HepG2 (cell line): ENCODE results near the gene CCDC177. TPM values are rescaled to one million over a fixed set of nuclear protein-coding genes. Genes with fewer than 3 reads are reported as not detected.

Source experiments
- ATAC-seq: fragments of 200-7000 bp; cut with Tn5 transposase; 3 replicates; pipeline ENCODE4 v1.9.1; 2020; ENCODE audit warnings: mild to moderate bottlenecking, moderate library complexity
- BruUV-seq: library from RNA; stranded (reverse); fragments of 400-500 nt; replicated peaks from 2 replicates; lab custom pipeline; 2021; lab: Mats Ljungman, UMichigan
- CTCF ChIA-PET: fragments of 300-600 bp; formaldehyde crosslinking; extraction: SDS; loops from one replicate; lab custom pipeline; 2021; ENCODE audit warnings: low total read pairs, inconsistent platforms, low intra/inter-chr PET ratio; lab: Yijun Ruan, JAX
- POLR2A ChIA-PET: fragments of 350-600 bp; sonication (Branson Sonifier 250); formaldehyde crosslinking; loops from one replicate; lab custom pipeline; 2020; ENCODE audit warnings: antibody characterized with exemption, inconsistent platforms; lab: Yijun Ruan, JAX
- DNase-seq: peaks from one replicate; pipeline ENCODE4 v3.0.0-alpha.2; 2015; ENCODE audit warnings: low spot score
- FAIRE-seq: peaks from 3 replicates; lab custom pipeline; 2011; peaks lifted over from hg19 to GRCh38; lab: Jason Lieb, UNC
- H2AFZ ChIP-seq: one replicate; pipeline ENCODE4 v1.6.1; 2011; ENCODE audit warnings: low read length, inconsistent platforms
- H3K27ac ChIP-seq: fragments of 300-600 bp; 3 replicates; pipeline ENCODE4 v1.8.0; 2011; ENCODE audit warnings: mixed run types, mild to moderate bottlenecking, mixed read lengths, low read length, inconsistent platforms; ENCODE audit not compliant: insufficient read depth; ENCODE audit errors: extremely low read length
- H3K27me3 ChIP-seq, 2 experiments: fragments of 200-600 bp in 1 of 2; 2 replicates in 1 of 2; 3 replicates in 1 of 2; pipeline versions ENCODE4 v1.6.0 to v1.8.0; 2011; ENCODE audit warnings: low read length in 2 of 2, mild to moderate bottlenecking in 2 of 2, moderate library complexity in 2 of 2, inconsistent platforms in 1 of 2; ENCODE audit not compliant: insufficient read depth in 2 of 2, control insufficient read depth in 1 of 2
- H3K36me3 ChIP-seq, 2 experiments: fragments of 200-600 bp in 1 of 2; replicated peaks in 1 of 2; 2 replicates in 1 of 2; 3 replicates in 1 of 2; pipeline versions ENCODE4 v1.5.1 to v1.8.0; 2011; ENCODE audit warnings: low read length in 2 of 2, inconsistent platforms in 1 of 2; ENCODE audit not compliant: insufficient read depth in 2 of 2, control insufficient read depth in 1 of 2
- H3K4me1 ChIP-seq: 2 replicates; pipeline ENCODE4 v1.5.1; 2012; ENCODE audit warnings: low read length, inconsistent platforms; ENCODE audit not compliant: insufficient read depth
- H3K4me2 ChIP-seq: 2 replicates; pipeline ENCODE4 v1.6.0; 2011; ENCODE audit warnings: low read depth, low read length, inconsistent platforms
- H3K4me3 ChIP-seq, 3 experiments: fragments of 200-600 bp in 1 of 3; sonication (generic), shearing (Covaris generic) in 1 of 3; replicated peaks in 1 of 3; 2 replicates each; pipeline ENCODE4 v1.5.1; 2011 to 2016; ENCODE audit warnings: low read length in 3 of 3, inconsistent platforms in 2 of 3, low read depth in 2 of 3, mild to moderate bottlenecking in 2 of 3, control low read depth in 1 of 3, mixed read lengths in 1 of 3; ENCODE audit not compliant: insufficient read depth in 1 of 3
- H3K79me2 ChIP-seq: one replicate; pipeline ENCODE4 v1.6.1; 2011; ENCODE audit warnings: low read length, inconsistent platforms; ENCODE audit not compliant: insufficient read depth
- H3K9ac ChIP-seq: 2 replicates; pipeline ENCODE4 v1.6.0; 2011; ENCODE audit warnings: mild to moderate bottlenecking, low read depth, low read length, inconsistent platforms; ENCODE audit not compliant: insufficient read depth
- H3K9me3 ChIP-seq: 2 replicates; pipeline ENCODE4 v1.5.1; 2012; ENCODE audit warnings: mild to moderate bottlenecking, low read length
- H4K20me1 ChIP-seq: 2 replicates; pipeline ENCODE4 v1.6.0; 2011; ENCODE audit warnings: inconsistent platforms, mild to moderate bottlenecking, low read length, moderate library complexity; ENCODE audit not compliant: insufficient read depth
- CENPT ChIP-seq: sonication (generic); formaldehyde crosslinking; IDR thresholded peaks from 2 replicates; pipeline ENCODE4 v1.8.0; 2022; ENCODE audit warnings: low read depth, mild to moderate bottlenecking, moderate library complexity, missing genetic modification reagents
- HNRNPLL ChIP-seq: fragments of 200-400 bp; formaldehyde crosslinking; IDR thresholded peaks from 2 replicates; pipeline ENCODE4 v1.6.1; 2017; ENCODE audit warnings: mild to moderate bottlenecking, low read depth, low read length; ENCODE audit not compliant: poor library complexity, severe bottlenecking
- NFAT5 ChIP-seq: sonication (generic); formaldehyde crosslinking; IDR thresholded peaks from 2 replicates; pipeline ENCODE4 v1.4.0; 2020; ENCODE audit warnings: missing genetic modification reagents
- NFKBIZ ChIP-seq: IDR thresholded peaks from 2 replicates; pipeline ENCODE4 v1.6.1; 2018; ENCODE audit warnings: missing genetic modification reagents, missing compliant biosample characterization
- PAXIP1 ChIP-seq: sonication (generic); formaldehyde crosslinking; conservative IDR thresholded peaks from 2 replicates; pipeline ENCODE4 v1.4.0; 2020; ENCODE audit warnings: mild to moderate bottlenecking, missing genetic modification reagents, moderate library complexity
- SMAD1 ChIP-seq: sonication (generic); formaldehyde crosslinking; IDR thresholded peaks from 2 replicates; pipeline ENCODE4 v1.4.0; 2020; ENCODE audit warnings: missing genetic modification reagents, low read depth, mild to moderate bottlenecking, borderline replicate concordance
- ZNF589 ChIP-seq: sonication (generic); formaldehyde crosslinking; conservative IDR thresholded peaks from 2 replicates; pipeline ENCODE4 v1.8.0; 2022; ENCODE audit warnings: mild to moderate bottlenecking, moderate library complexity, missing genetic modification reagents
- ZNF800 ChIP-seq: sonication (generic); formaldehyde crosslinking; IDR thresholded peaks from 2 replicates; pipeline ENCODE4 v1.4.0; 2020; ENCODE audit warnings: missing genetic modification reagents
- ZSCAN12 ChIP-seq: sonication (generic); formaldehyde crosslinking; IDR thresholded peaks from 2 replicates; pipeline ENCODE4 v1.9.0; 2021; ENCODE audit warnings: mild to moderate bottlenecking, missing genetic modification reagents
- ZSCAN5A ChIP-seq: sonication (generic); formaldehyde crosslinking; IDR thresholded peaks from 2 replicates; pipeline ENCODE4 v1.8.0; 2022; ENCODE audit warnings: mild to moderate bottlenecking, missing genetic modification reagents, borderline replicate concordance
- WGBS: methylation state at CpG from one replicate; pipeline ENCODE4 v1.1.6; 2017; ENCODE audit warnings: low lambda C conversion rate; 5-methylcytosine and 5-hydroxymethylcytosine counted together
- in situ Hi-C: cut with HindIII; loops from 2 replicates; pipeline ENCODE4 v1.10.0; 2017; ENCODE audit warnings: low pct_unique_long_range_greater_than_20kb; ENCODE audit not compliant: extremely low pct_ligation_motif_present
- intact Hi-C: fragments of 100-400 bp; cut with micrococcal nuclease; formaldehyde crosslinking; loops from one replicate; pipeline ENCODE4 v1.10.0; 2022; ENCODE audit not compliant: unreplicated experiment
- polyA plus RNA-seq, 8 experiments: library from polyadenylated mRNA; depleted of rRNA in 3 of 8; stranded (reverse) in 7 of 8; unstranded in 1 of 8; fragments of >200 nt; fragmentation: Illumina TruSeq in 4 of 8; extraction: Trizol in 4 of 8; gene quantifications; 2 replicates each; pipeline versions ENCODE4 v1.2.1 to v1.2.3, GENCODE V29; 2011 to 2016; ENCODE audit warnings: low read depth in 4 of 8, missing spikeins in 1 of 8, mixed read lengths in 1 of 8; ENCODE audit not compliant: insufficient read depth in 1 of 8
- total RNA-seq, 5 experiments: library from RNA; depleted of rRNA; stranded (reverse); fragments of >200 nt; fragmentation: Illumina TruSeq; extraction: Trizol; gene quantifications; 2 replicates each; pipeline ENCODE4 v1.2.3, GENCODE V29; 2016; ENCODE audit warnings: low read depth in 1 of 5

CCDC177 gene
- total and polyA plus RNA-seq, 2 of the 13 experiments (the other 11 are each of a cell fraction or from before 2014, with no cell fraction given) = not detected

GRCh38 chr14:69573205-69573830, 1.4 kb downstream of the CCDC177 start:
- POLR2A ChIA-PET = no interaction called here
- Histone ChIP-seq H3K4me3 (peak overlapping the region in 1 of 3 experiments; percentile 61; a peak in 2 of 6 replicates), H4K20me1 (no peaks in the 10 kb centered on the region), H2AFZ (no peak overlapping the region), H3K27me3 (peaks cover 0 to 63% of the 10 kb centered on the region in 2 experiments), H3K9me3 (no peaks in the 10 kb centered on the region), H3K36me3 (no peaks in the 10 kb centered on the region), H3K9ac (no peak overlapping the region), H3K4me2 (peak overlapping the region; percentile 82), H3K27ac (no peak overlapping the region), H3K4me1 (peaks cover 31% of the 10 kb centered on the region), H3K79me2 (no peaks in the 10 kb centered on the region)
- ATAC-seq (peak; percentile 40), FAIRE-seq (no peak), DNase-seq (no peak)
- 33% methylated on average over 14 of the region's 51 CpGs for WGBS
- BruUV-seq = no TSS peak
- CTCF ChIA-PET = no interaction called here
- intact Hi-C loops = no loop called here
- in situ Hi-C loops = loop anchor here (5.0 kb wide), 1 partner anchor 36 kb away; no protein-coding TSS in a partner anchor
- no peak for TF ChIP-seq ZNF589
- TF ChIP-seq CENPT (CRISPR knock-in tag) = no peak
- TF ChIP-seq SMAD1 (CRISPR knock-in tag) = no peak
- TF ChIP-seq ZSCAN5A (CRISPR knock-in tag) = no peak
- TF ChIP-seq NFAT5 = no peak
- TF ChIP-seq HNRNPLL = peak; percentile 49
- no peak for TF ChIP-seq ZSCAN12 (CRISPR knock-in tag)
- no peak for TF ChIP-seq NFKBIZ (CRISPR knock-in tag)
- TF ChIP-seq PAXIP1 = no peak
- TF ChIP-seq ZNF800 = peak; percentile 49; the same call in 1 of the 2 replicates
